Lower leg skin (tissue), 4 donors: ENCODE results near the gene SAMD9L. TPM values are rescaled to one million over a fixed set of nuclear protein-coding genes. Genes with fewer than 3 reads are reported as not detected.
"Not testable (repeated sequence)": the region's sequence is repeated elsewhere in the genome, so short reads cannot be mapped to it uniquely, and the experiment has no call there.

Source experiments
- DNase-seq, 2 donors: peaks; one replicate each; pipeline ENCODE4 v3.0.0-alpha.2; 2019; ENCODE audit warnings: low spot score in 2 of 2
- H3K4me3 ChIP-seq: fragments of 200-600 bp; sonication (generic); 2 replicates; pipeline ENCODE4 v1.5.1; 2017; ENCODE audit warnings: mild to moderate bottlenecking, low read depth; ENCODE audit not compliant: poor library complexity, severe bottlenecking
- CTCF ChIP-seq, 3 donors: fragments of 450-650 bp; IDR thresholded peaks; one replicate each; pipeline ENCODE4 v1.5.1; 2016; ENCODE audit warnings: antibody characterized with exemption in 3 of 3, mild to moderate bottlenecking in 3 of 3, moderate library complexity in 2 of 3
- POLR2A ChIP-seq, 2 donors: fragments of 450-650 bp; IDR thresholded peaks; one replicate each; pipeline ENCODE4 v1.6.1; 2016 to 2017; ENCODE audit warnings: antibody characterized with exemption in 2 of 2, mild to moderate bottlenecking in 1 of 2, moderate library complexity in 1 of 2
- WGBS, 2 donors: methylation state at CpG; one replicate each; pipeline ENCODE4 v1.1.5; 2018; 5-methylcytosine and 5-hydroxymethylcytosine counted together
- intact Hi-C: fragments of 100-400 bp; cut with DNase I; formaldehyde crosslinking; loops from one replicate; pipeline ENCODE4 v1.15.0; 2023; ENCODE audit warnings: low total_unique reads
- total RNA-seq, 4 donors: library from RNA; depleted of rRNA; stranded (reverse); fragments of >200 nt; gene quantifications; one replicate each; pipeline ENCODE4 v1.1.0, GENCODE V29; 2016

SAMD9L gene
- total RNA-seq, 4 donors from 2014 or later: 0.65 to 2.5 (median 1.5) TPM

- intact Hi-C loops: no loop called here
- no peak for DNase-seq
- H3K4me3 ChIP-seq: no peak overlapping the region
- TF ChIP-seq POLR2A (IDR thresholded peaks at IDR 0.05) (no peak), CTCF (IDR thresholded peaks at IDR 0.05) (no peak)
- WGBS, 2 donors: 52 to 59% methylated on average over 3 of the region's 3 CpGs
Observed at GRCh38 chr7:93145354-93145753, 2.8 kb downstream of the SAMD9L start.

GRCh38 chr7:93142127-93142526 is 6.1 kb downstream of the SAMD9L start:
- intact Hi-C loops: no loop called here
- 82 to 87% methylated on average over 1 of the region's 1 CpG for WGBS, 2 donors
- no peak overlapping the region for H3K4me3 ChIP-seq
- TF ChIP-seq POLR2A (IDR thresholded peaks at IDR 0.05) (no peak), CTCF (IDR thresholded peaks at IDR 0.05) (no peak)
- DNase-seq: no peak

- TF ChIP-seq POLR2A (IDR thresholded peaks at IDR 0.05): no peak
- no peak for TF ChIP-seq CTCF (IDR thresholded peaks at IDR 0.05)
- H3K4me3 ChIP-seq: no peak overlapping the region
- intact Hi-C loops: no loop called here
- no peak for DNase-seq
- 89 to 95% methylated on average over 3 of the region's 3 CpGs for WGBS, 2 donors
Observed at GRCh38 chr7:93140582-93141191, 7.5 kb downstream of the SAMD9L start.

- DNase-seq: no peak
- 94 to 96% methylated on average over 4 of the region's 4 CpGs for WGBS, 2 donors
- TF ChIP-seq CTCF (IDR thresholded peaks at IDR 0.05): no peak
- no peak for TF ChIP-seq POLR2A (IDR thresholded peaks at IDR 0.05)
- H3K4me3 ChIP-seq: no peak overlapping the region
- intact Hi-C loops: no loop called here
Observed at GRCh38 chr7:93138576-93138975, 9.6 kb downstream of the SAMD9L start.

GRCh38 chr7:93133005-93133404 is 15.2 kb downstream of the SAMD9L start:
- TF ChIP-seq CTCF (IDR thresholded peaks at IDR 0.05) (no peak), POLR2A (IDR thresholded peaks at IDR 0.05) (no peak)
- intact Hi-C loops: no loop called here
- DNase-seq: no peak
- 90 to 100% methylated on average over 1 of the region's 1 CpG for WGBS, 2 donors
- H3K4me3 ChIP-seq: no peak overlapping the region

- no peak overlapping the region for H3K4me3 ChIP-seq
- intact Hi-C loops: no loop called here
- TF ChIP-seq POLR2A (IDR thresholded peaks at IDR 0.05) (no peak), CTCF (IDR thresholded peaks at IDR 0.05) (no peak)
- no peak for DNase-seq
- 91 to 92% methylated on average over 3 of the region's 3 CpGs for WGBS, 2 donors
Observed at GRCh38 chr7:93132216-93132615, 16.0 kb downstream of the SAMD9L start.

GRCh38 chr7:93126954-93127353 is 21.2 kb downstream of the SAMD9L start:
- WGBS, 2 donors: 96 to 97% methylated on average over 1 of the region's 1 CpG
- H3K4me3 ChIP-seq, intact Hi-C loops, DNase-seq: not testable (repeated sequence)

GRCh38 chr7:93123532-93123931 is 24.7 kb downstream of the SAMD9L start:
- DNase-seq, intact Hi-C loops, H3K4me3 ChIP-seq: not testable (repeated sequence)
- 98 to 99% methylated on average over 3 of the region's 3 CpGs for WGBS, 2 donors
